HepG2 (cell line): Measurements from ENCODE around the gene KRTCAP2. TPM values are rescaled to one million over a fixed set of nuclear protein-coding genes. Genes with fewer than 3 reads are reported as not detected.

Experiments used
- ATAC-seq: fragments of 200-7000 bp; cut with Tn5 transposase; 3 replicates; pipeline ENCODE4 v1.9.1; 2020; ENCODE audit warnings: mild to moderate bottlenecking, moderate library complexity
- BruUV-seq: library from RNA; stranded (reverse); fragments of 400-500 nt; replicated peaks from 2 replicates; lab custom pipeline; 2021; lab: Mats Ljungman, UMichigan
- CTCF ChIA-PET: fragments of 300-600 bp; formaldehyde crosslinking; extraction: SDS; loops from one replicate; lab custom pipeline; 2021; ENCODE audit warnings: low total read pairs, inconsistent platforms, low intra/inter-chr PET ratio; lab: Yijun Ruan, JAX
- POLR2A ChIA-PET: fragments of 350-600 bp; sonication (Branson Sonifier 250); formaldehyde crosslinking; loops from one replicate; lab custom pipeline; 2020; ENCODE audit warnings: antibody characterized with exemption, inconsistent platforms; lab: Yijun Ruan, JAX
- DNase-seq: peaks from one replicate; pipeline ENCODE4 v3.0.0-alpha.2; 2015; ENCODE audit warnings: low spot score
- FAIRE-seq: peaks from 3 replicates; lab custom pipeline; 2011; peaks lifted over from hg19 to GRCh38; lab: Jason Lieb, UNC
- H2AFZ ChIP-seq: one replicate; pipeline ENCODE4 v1.6.1; 2011; ENCODE audit warnings: low read length, inconsistent platforms
- H3K27ac ChIP-seq: fragments of 300-600 bp; 3 replicates; pipeline ENCODE4 v1.8.0; 2011; ENCODE audit warnings: mixed run types, mild to moderate bottlenecking, mixed read lengths, low read length, inconsistent platforms; ENCODE audit not compliant: insufficient read depth; ENCODE audit errors: extremely low read length
- H3K27me3 ChIP-seq, 2 experiments: fragments of 200-600 bp in 1 of 2; 2 replicates in 1 of 2; 3 replicates in 1 of 2; pipeline versions ENCODE4 v1.6.0 to v1.8.0; 2011; ENCODE audit warnings: low read length in 2 of 2, mild to moderate bottlenecking in 2 of 2, moderate library complexity in 2 of 2, inconsistent platforms in 1 of 2; ENCODE audit not compliant: insufficient read depth in 2 of 2, control insufficient read depth in 1 of 2
- H3K36me3 ChIP-seq, 2 experiments: fragments of 200-600 bp in 1 of 2; replicated peaks in 1 of 2; 2 replicates in 1 of 2; 3 replicates in 1 of 2; pipeline versions ENCODE4 v1.5.1 to v1.8.0; 2011; ENCODE audit warnings: low read length in 2 of 2, inconsistent platforms in 1 of 2; ENCODE audit not compliant: insufficient read depth in 2 of 2, control insufficient read depth in 1 of 2
- H3K4me1 ChIP-seq: 2 replicates; pipeline ENCODE4 v1.5.1; 2012; ENCODE audit warnings: low read length, inconsistent platforms; ENCODE audit not compliant: insufficient read depth
- H3K4me2 ChIP-seq: 2 replicates; pipeline ENCODE4 v1.6.0; 2011; ENCODE audit warnings: low read depth, low read length, inconsistent platforms
- H3K4me3 ChIP-seq, 3 experiments: fragments of 200-600 bp in 1 of 3; sonication (generic), shearing (Covaris generic) in 1 of 3; replicated peaks in 1 of 3; 2 replicates each; pipeline ENCODE4 v1.5.1; 2011 to 2016; ENCODE audit warnings: low read length in 3 of 3, inconsistent platforms in 2 of 3, low read depth in 2 of 3, mild to moderate bottlenecking in 2 of 3, control low read depth in 1 of 3, mixed read lengths in 1 of 3; ENCODE audit not compliant: insufficient read depth in 1 of 3
- H3K79me2 ChIP-seq: one replicate; pipeline ENCODE4 v1.6.1; 2011; ENCODE audit warnings: low read length, inconsistent platforms; ENCODE audit not compliant: insufficient read depth
- H3K9ac ChIP-seq: 2 replicates; pipeline ENCODE4 v1.6.0; 2011; ENCODE audit warnings: mild to moderate bottlenecking, low read depth, low read length, inconsistent platforms; ENCODE audit not compliant: insufficient read depth
- H3K9me3 ChIP-seq: 2 replicates; pipeline ENCODE4 v1.5.1; 2012; ENCODE audit warnings: mild to moderate bottlenecking, low read length
- H4K20me1 ChIP-seq: 2 replicates; pipeline ENCODE4 v1.6.0; 2011; ENCODE audit warnings: inconsistent platforms, mild to moderate bottlenecking, low read length, moderate library complexity; ENCODE audit not compliant: insufficient read depth
- ADNP ChIP-seq: sonication (generic); formaldehyde crosslinking; IDR thresholded peaks from 2 replicates; pipeline ENCODE4 v1.4.0; 2020; ENCODE audit warnings: missing genetic modification reagents
- AGO2 ChIP-seq: fragments of 200-400 bp; formaldehyde crosslinking; optimal IDR thresholded peaks from 2 replicates; pipeline ENCODE3; 2017; ENCODE audit warnings: mild to moderate bottlenecking, low read depth, low read length, moderate library complexity
- FOSL1 ChIP-seq: sonication (generic); formaldehyde crosslinking; IDR thresholded peaks from 2 replicates; pipeline ENCODE4 v1.9.0; 2021; ENCODE audit warnings: missing genetic modification reagents, borderline replicate concordance
- FOXP1 ChIP-seq, 2 experiments: fragments of 450-650 bp in 1 of 2; IDR thresholded peaks; 2 replicates each; pipeline ENCODE4 v1.6.1; 2017 to 2018; ENCODE audit warnings: antibody characterized with exemption in 1 of 2
- GLI4 ChIP-seq: sonication (generic); formaldehyde crosslinking; IDR thresholded peaks from 2 replicates; pipeline ENCODE4 v1.5.1; 2020; ENCODE audit warnings: missing genetic modification reagents, mild to moderate bottlenecking, moderate library complexity, borderline replicate concordance
- HDAC6 ChIP-seq: fragments of 200-600 bp; sonication (generic); IDR thresholded peaks from 2 replicates; pipeline ENCODE4 v1.7.0; 2017; ENCODE audit warnings: mild to moderate bottlenecking, antibody characterized with exemption, low read length, low read depth
- MXI1 ChIP-seq: IDR thresholded peaks from 3 replicates; pipeline ENCODE4 v1.6.1; 2012; ENCODE audit warnings: low read depth, low read length, inconsistent platforms, borderline replicate concordance
- NFIC ChIP-seq: IDR thresholded peaks from 2 replicates; pipeline ENCODE4 v1.6.1; 2012; ENCODE audit warnings: mild to moderate bottlenecking, low read length, inconsistent platforms
- NR2F1 ChIP-seq, 2 experiments: fragments of 450-650 bp in 1 of 2; formaldehyde crosslinking in 1 of 2; IDR thresholded peaks; 2 replicates each; pipeline versions ENCODE4 v1.5.0 to v1.6.1; 2016 to 2020; ENCODE audit warnings: mild to moderate bottlenecking in 1 of 2, missing compliant biosample characterization in 1 of 2, missing genetic modification reagents in 1 of 2, moderate library complexity in 1 of 2
- SALL2 ChIP-seq: sonication (generic); formaldehyde crosslinking; IDR thresholded peaks from 2 replicates; pipeline ENCODE4 v1.8.1; 2023; ENCODE audit warnings: mild to moderate bottlenecking, missing genetic modification reagents, inconsistent platforms
- YEATS2 ChIP-seq: sonication (generic); formaldehyde crosslinking; IDR thresholded peaks from 2 replicates; pipeline ENCODE4 v1.4.0; 2020; ENCODE audit warnings: missing genetic modification reagents, borderline replicate concordance
- ZBTB20 ChIP-seq: sonication (generic); formaldehyde crosslinking; IDR thresholded peaks from 2 replicates; pipeline ENCODE4 v1.8.1; 2023; ENCODE audit warnings: missing genetic modification reagents, low read depth, mild to moderate bottlenecking, borderline replicate concordance
- ZBTB7B ChIP-seq: sonication (generic); formaldehyde crosslinking; IDR thresholded peaks from 2 replicates; pipeline ENCODE4 v1.4.0; 2020; ENCODE audit warnings: missing genetic modification reagents
- ZNF432 ChIP-seq: sonication (generic); formaldehyde crosslinking; IDR thresholded peaks from 2 replicates; pipeline ENCODE4 v1.5.0; 2020; ENCODE audit warnings: missing genetic modification reagents, mild to moderate bottlenecking, borderline replicate concordance
- ZNF773 ChIP-seq: sonication (generic); formaldehyde crosslinking; IDR thresholded peaks from 2 replicates; pipeline ENCODE4 v1.4.0; 2020; ENCODE audit warnings: missing genetic modification reagents, borderline replicate concordance
- WGBS: methylation state at CpG from one replicate; pipeline ENCODE4 v1.1.6; 2017; ENCODE audit warnings: low lambda C conversion rate; 5-methylcytosine and 5-hydroxymethylcytosine counted together
- in situ Hi-C: cut with HindIII; loops from 2 replicates; pipeline ENCODE4 v1.10.0; 2017; ENCODE audit warnings: low pct_unique_long_range_greater_than_20kb; ENCODE audit not compliant: extremely low pct_ligation_motif_present
- intact Hi-C: fragments of 100-400 bp; cut with micrococcal nuclease; formaldehyde crosslinking; loops from one replicate; pipeline ENCODE4 v1.10.0; 2022; ENCODE audit not compliant: unreplicated experiment
- polyA plus RNA-seq, 8 experiments: library from polyadenylated mRNA; depleted of rRNA in 3 of 8; stranded (reverse) in 7 of 8; unstranded in 1 of 8; fragments of >200 nt; fragmentation: Illumina TruSeq in 4 of 8; extraction: Trizol in 4 of 8; gene quantifications; 2 replicates each; pipeline versions ENCODE4 v1.2.1 to v1.2.3, GENCODE V29; 2011 to 2016; ENCODE audit warnings: low read depth in 4 of 8, missing spikeins in 1 of 8, mixed read lengths in 1 of 8; ENCODE audit not compliant: insufficient read depth in 1 of 8
- total RNA-seq, 5 experiments: library from RNA; depleted of rRNA; stranded (reverse); fragments of >200 nt; fragmentation: Illumina TruSeq; extraction: Trizol; gene quantifications; 2 replicates each; pipeline ENCODE4 v1.2.3, GENCODE V29; 2016; ENCODE audit warnings: low read depth in 1 of 5
- TF ChIP-seq, protein P1 (sequence below): IDR thresholded peaks from 2 replicates; pipeline ENCODE4 v1.6.1; 2016
- TF ChIP-seq, protein P2 (sequence below): sonication (generic); formaldehyde crosslinking; IDR thresholded peaks from 2 replicates; pipeline ENCODE4 v1.8.1; 2023; ENCODE audit warnings: mild to moderate bottlenecking, missing genetic modification reagents, borderline replicate concordance

KRTCAP2 gene
- total and polyA plus RNA-seq, 2 of the 13 experiments (the other 11 are each of a cell fraction or from before 2014, with no cell fraction given) = 77.3 to 79.4 TPM

DNA sequence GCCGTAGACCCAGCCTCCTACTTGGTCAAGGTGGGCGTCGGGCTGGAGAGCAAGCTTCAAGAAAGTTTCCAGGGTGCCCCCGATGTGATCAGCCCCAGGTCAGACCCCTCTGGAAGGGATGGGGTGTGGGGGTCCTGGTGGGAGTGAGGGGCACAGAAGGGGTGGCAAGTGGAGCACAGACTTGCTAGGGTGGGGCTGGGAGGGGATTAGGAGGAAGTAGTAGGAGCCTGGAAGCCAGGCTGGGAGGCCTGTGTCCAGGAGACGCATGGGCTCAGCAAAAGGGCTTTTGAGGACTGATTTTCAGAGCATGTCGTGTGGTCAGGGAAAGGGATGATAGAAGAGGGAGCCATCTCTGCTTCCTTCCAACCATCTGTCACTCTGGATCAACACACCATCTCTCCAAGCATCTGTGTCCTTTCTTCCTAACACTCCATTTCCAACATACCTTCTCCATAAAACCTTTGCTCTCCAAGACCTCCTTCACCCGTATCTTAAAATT lies 9.0 kb upstream of the KRTCAP2 start (continued):
- TF ChIP-seq ZNF432 (CRISPR knock-in tag) = no peak
- TF ChIP-seq, protein P1, sequence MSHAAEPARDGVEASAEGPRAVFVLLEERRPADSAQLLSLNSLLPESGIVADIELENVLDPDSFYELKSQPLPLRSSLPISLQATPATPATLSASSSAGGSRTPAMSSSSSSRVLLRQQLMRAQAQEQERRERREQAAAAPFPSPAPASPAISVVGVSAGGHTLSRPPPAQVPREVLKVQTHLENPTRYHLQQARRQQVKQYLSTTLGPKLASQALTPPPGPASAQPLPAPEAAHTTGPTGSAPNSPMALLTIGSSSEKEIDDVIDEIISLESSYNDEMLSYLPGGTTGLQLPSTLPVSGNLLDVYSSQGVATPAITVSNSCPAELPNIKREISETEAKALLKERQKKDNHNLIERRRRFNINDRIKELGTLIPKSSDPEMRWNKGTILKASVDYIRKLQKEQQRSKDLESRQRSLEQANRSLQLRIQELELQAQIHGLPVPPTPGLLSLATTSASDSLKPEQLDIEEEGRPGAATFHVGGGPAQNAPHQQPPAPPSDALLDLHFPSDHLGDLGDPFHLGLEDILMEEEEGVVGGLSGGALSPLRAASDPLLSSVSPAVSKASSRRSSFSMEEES (CRISPR knock-in tag) = no peak
- no peak for TF ChIP-seq NR2F1 (CRISPR knock-in tag; IDR thresholded peaks at IDR 0.05)
- no peak for TF ChIP-seq FOSL1 (CRISPR knock-in tag)
- TF ChIP-seq, protein P2, sequence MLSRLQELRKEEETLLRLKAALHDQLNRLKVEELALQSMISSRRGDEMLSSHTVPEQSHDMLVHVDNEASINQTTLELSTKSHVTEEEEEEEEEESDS (CRISPR knock-in tag) = no peak
- TF ChIP-seq ZBTB20 (CRISPR knock-in tag) = no peak
- TF ChIP-seq AGO2 = no peak

GRCh38 chr1:155181371-155182051 lies 8.4 kb upstream of the KRTCAP2 start:
- ATAC-seq = no peak
- in situ Hi-C loops (no loop called here), intact Hi-C loops (no loop called here)
- no peaks in the 10 kb centered on the region for H3K36me3 ChIP-seq
- H3K27ac ChIP-seq = no peak overlapping the region
- no peaks in the 10 kb centered on the region for H3K9me3 ChIP-seq
- ChIA-PET CTCF (no interaction called here), POLR2A (no interaction called here)
- no peak for DNase-seq
- BruUV-seq = no TSS peak
- peaks cover 4 to 44% of the 10 kb centered on the region in 2 experiments; a peak in 4 of 5 replicates for H3K27me3 ChIP-seq
- no peak for FAIRE-seq
- H2AFZ ChIP-seq = no peak overlapping the region
- WGBS = 34% methylated on average over 18 of the region's 18 CpGs
- H3K4me3 ChIP-seq = no peak overlapping the region
- TF ChIP-seq MXI1 = no peak
- TF ChIP-seq FOXP1 (IDR thresholded peaks at IDR 0.05) = no peak
- TF ChIP-seq FOXP1 (CRISPR knock-in tag; IDR thresholded peaks at IDR 0.05) = no peak
- no peak for TF ChIP-seq YEATS2 (CRISPR knock-in tag)
- no peak for TF ChIP-seq ADNP
- TF ChIP-seq NFIC = no peak
- no peak for TF ChIP-seq ZBTB7B
- TF ChIP-seq GLI4 = no peak
- TF ChIP-seq ZNF773 (CRISPR knock-in tag) = no peak
- no peak for TF ChIP-seq SALL2 (CRISPR knock-in tag)
- TF ChIP-seq HDAC6 = no peak
- no peak overlapping the region for H3K4me2 ChIP-seq
- H4K20me1 ChIP-seq = no peaks in the 10 kb centered on the region
- H3K79me2 ChIP-seq = no peaks in the 10 kb centered on the region
- H3K9ac ChIP-seq = no peak overlapping the region
- H3K4me1 ChIP-seq = peaks cover 44% of the 10 kb centered on the region
